A204.1 (cell line): ENCODE measurements around the gene RABEP2.
"Not testable (repeated sequence)": the region's sequence is repeated elsewhere in the genome, so short reads cannot be mapped to it uniquely, and the experiment has no call there.

ENCODE experiments used
- FAIRE-seq: peaks from 2 replicates; lab custom pipeline; 2012; peaks lifted over from hg19 to GRCh38; lab: Jason Lieb, UNC

The RABEP2 gene

DNA sequence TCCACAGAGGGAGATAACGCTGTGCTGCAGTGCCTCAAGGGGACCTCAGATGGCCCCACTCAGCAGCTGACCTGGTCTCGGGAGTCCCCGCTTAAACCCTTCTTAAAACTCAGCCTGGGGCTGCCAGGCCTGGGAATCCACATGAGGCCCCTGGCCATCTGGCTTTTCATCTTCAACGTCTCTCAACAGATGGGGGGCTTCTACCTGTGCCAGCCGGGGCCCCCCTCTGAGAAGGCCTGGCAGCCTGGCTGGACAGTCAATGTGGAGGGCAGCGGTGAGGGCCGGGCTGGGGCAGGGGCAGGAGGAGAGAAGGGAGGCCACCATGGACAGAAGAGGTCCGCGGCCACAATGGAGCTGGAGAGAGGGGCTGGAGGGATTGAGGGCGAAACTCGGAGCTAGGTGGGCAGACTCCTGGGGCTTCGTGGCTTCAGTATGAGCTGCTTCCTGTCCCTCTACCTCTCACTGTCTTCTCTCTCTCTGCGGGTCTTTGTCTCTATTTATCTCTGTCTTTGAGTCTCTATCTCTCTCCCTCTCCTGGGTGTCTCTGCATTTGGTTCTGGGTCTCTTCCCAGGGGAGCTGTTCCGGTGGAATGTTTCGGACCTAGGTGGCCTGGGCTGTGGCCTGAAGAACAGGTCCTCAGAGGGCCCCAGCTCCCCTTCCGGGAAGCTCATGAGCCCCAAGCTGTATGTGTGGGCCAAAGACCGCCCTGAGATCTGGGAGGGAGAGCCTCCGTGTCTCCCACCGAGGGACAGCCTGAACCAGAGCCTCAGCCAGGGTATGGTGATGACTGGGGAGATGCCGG is 7.5 kb upstream of the RABEP2 start:
- FAIRE-seq: no peak

DNA sequence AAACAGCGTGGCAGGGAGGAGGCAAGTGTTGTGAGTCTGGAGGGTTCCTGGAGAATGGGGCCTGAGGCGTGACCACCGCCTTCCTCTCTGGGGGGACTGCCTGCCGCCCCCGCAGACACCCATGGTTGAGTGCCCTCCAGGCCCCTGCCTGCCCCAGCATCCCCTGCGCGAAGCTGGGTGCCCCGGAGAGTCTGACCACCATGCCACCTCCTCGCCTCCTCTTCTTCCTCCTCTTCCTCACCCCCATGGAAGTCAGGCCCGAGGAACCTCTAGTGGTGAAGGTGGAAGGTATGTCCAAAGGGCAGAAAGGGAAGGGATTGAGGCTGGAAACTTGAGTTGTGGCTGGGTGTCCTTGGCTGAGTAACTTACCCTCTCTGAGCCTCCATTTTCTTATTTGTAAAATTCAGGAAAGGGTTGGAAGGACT is 6.8 kb upstream of the RABEP2 start, which contains the start of gene CD19:
Gene CD19 (plus strand): TSS at position 171 of the 425 bp plus-strand sequence. CDS start 30 bp downstream, at position 201.
- no peak for FAIRE-seq

DNA sequence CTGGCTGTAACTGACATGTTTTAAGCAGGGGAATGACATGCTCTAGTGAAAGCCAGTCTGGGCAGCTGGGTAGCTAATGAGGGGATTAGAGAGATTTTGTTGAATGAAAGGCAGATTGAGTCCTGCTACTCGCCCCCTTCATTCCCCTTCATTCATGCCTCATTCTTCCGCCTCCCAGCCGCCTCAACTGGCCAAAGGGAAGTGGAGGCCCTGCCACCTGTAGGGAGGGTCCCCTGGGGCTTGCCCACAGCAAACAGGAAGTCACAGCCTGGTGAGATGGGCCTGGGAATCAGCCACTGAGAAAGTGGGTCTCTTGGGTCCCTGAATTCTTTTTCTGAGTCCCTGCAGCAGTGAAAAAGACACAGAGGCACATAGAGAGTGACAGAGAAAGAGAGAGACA is 5.6 kb upstream of the RABEP2 start:
- FAIRE-seq: no peak

DNA sequence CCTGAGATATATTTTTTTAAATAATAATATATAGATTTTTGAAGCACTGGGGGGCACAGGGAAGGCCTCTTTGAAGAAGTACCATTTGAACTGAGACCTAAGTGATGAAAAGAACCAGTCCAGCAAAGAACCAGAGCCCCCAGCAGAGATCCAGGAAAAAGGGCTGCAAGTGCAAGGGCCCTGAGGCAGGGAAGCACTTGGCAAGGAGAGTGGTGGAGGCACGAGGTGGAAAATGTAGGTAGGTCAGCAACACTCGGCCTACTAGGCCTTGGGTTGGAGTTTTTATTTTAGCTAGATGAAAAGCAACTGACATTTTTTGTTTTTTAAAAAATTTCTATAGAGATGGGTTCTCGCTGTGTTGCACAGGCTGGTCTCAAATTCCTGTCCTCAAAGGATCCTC is 5.2 kb upstream of the RABEP2 start:
- no peak for FAIRE-seq

DNA sequence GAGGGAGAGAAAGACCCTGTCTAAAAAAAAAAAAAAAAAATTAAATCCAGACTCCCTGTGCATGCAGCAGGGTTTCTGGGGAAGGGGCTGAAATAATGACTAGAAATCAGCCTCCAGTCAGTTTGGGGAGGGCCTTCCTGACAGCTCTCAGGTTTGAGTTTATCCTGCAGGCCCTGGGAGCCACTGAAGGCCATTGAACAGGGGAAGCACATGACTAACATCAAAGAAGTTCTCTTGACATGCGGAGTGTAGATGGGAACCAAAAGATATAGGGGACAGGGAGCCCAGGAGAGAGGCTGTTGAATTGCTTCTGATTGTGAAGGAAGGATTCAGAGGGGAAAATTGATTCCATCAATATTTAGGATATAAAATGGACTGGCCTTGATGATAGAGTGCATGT is 2.8 kb upstream of the RABEP2 start:
- no peak for FAIRE-seq

DNA sequence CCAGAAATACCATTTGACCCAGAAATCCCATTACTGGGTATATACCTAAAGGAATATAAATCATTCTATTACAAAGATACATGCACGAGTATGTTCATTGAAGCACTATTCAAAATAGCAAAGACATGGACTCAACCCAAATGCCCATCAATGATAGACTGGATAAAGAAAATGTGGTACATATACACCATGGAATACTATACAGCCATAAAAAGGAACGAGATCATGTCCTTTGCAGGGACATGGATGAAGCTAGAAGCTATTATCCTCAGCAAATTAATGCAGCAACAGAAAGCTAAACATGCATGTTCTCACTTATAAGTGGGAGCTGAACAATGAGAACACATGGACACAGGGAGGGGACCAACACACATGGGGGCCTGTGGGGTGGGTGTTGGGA is 1.2 kb upstream of the RABEP2 start:
- FAIRE-seq: not testable (repeated sequence)

DNA sequence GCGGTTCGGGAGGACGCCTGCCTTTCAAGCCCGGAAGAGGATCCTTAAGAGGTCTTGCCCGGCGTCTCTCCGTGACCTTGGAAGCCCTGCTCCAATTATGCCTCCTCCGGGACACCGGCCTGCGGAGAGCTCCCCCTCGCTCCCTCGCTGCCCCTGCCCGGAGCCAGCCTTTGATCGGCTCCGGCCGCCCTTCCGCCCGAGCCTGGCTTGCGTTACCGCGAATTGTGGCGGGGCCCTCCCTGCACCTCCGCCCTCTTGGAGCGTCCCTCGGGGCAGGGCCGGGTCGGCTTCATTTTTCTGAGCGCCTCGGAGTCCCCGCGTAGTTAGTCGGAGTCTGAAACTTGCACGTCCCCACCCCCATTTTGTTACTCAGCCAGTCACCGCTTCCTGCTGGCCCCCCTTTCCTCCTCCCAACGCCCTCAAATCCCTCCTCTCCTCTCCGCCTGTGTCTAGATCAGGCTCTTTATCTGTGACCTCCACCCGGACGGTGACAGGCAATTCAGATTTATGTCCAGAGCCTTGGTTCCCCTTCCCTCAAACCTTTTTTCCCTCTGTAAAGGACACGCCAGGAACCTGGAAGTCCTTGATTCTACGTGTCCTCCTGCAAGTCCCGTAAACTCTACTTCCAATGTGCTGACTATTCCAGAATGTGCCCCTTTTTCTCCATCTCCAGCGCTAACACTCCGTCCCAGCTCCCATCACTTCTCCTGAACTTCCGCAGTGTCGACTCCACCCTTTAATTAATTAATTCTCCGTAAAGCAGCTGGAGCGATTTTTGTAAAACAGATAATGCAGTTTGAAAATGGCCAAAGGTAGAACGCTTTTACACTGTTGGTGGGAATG is 569 bp upstream of the RABEP2 start:
- FAIRE-seq: no peak

DNA sequence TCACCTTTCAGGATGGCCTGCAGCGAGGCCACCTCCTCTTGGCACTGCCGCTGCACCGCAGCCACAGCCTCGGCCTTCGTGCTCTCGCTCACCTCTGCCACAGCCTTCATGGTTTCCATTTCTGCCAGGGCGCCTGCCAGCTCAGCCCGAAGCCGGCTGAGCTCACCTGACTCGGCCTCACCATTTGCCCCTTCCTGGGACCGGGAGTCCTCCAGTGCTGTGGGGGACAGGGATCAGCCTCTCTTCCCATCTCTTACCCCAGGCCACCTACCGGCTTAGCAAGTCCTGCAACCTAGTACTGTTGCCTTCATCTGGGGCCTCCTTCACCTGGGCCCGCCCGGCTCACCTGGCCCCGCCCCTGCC is 658 bp downstream of the RABEP2 start:
- FAIRE-seq: no peak

DNA sequence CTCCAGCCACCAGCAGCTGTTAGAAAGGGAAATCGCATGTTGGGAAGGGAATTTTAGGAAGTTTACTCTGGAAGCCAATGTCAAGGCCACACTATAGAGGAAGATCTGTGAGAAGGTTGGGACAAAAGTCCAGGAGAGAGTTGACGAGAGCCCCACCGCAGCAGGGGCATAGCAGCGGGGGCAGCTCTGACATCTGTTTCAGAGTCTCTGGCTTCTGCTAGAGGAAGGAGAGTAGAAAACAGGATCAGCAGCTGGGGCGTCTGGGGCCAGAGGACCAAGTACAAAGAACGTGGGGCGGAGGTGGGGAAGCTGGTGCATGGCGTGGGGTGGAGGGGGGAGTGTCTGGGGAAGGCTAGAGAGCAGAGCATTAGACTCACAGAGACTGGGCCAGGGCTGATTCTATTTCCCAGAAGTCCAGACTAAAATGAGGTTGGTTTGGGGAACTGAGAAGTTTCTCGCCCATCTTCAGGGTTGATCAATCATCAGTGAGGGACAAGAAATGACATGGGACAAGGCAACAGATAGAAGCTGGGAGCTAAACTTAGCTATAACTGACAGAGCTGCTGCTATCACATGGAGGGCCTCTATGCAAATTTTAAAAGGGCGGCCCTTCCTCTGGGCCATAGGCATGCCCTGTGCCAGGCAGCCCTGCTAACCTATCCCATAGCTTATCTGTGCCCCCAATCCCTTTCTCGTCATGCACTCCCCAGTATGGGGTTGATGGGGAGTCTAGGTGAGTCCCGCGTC is 1.2 kb downstream of the RABEP2 start:
- FAIRE-seq: no peak

DNA sequence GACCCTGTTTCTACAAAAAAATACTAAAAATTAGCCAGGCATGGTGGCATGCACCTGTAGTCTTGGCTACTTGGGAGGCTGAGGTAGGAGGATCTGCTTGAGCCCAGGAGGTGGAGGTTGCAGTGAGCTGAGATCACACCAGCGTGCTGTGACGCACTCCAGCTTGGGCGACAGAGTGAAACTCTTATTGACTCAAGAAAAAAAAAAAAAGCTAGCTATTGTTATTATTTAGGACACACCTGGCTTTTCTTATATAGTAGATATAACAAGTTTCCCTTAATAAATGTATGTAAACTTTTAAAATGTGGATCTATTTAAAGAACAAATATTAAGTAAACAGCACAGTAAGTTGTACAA is 1.8 kb downstream of the RABEP2 start:
- FAIRE-seq: no peak

DNA sequence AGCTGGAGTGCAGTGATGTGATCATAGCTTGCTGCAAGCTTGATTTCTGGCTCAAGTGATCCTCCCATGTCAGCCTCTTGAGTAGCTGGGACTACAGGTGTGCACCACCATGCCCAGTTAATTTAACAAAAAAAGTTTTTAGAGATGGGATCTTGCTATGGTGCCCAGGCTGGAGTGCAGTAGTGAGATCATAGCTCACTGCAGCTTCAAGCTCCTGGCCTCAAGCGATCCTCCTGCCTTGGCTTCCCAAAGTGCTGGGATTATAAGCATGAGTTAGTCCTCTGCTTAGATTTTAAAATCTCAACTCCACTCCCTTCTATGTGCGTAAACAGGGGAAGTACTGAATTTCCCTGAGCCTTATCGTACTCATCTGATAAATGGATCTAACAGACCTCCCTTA is 6.3 kb downstream of the RABEP2 start:
- no peak for FAIRE-seq

DNA sequence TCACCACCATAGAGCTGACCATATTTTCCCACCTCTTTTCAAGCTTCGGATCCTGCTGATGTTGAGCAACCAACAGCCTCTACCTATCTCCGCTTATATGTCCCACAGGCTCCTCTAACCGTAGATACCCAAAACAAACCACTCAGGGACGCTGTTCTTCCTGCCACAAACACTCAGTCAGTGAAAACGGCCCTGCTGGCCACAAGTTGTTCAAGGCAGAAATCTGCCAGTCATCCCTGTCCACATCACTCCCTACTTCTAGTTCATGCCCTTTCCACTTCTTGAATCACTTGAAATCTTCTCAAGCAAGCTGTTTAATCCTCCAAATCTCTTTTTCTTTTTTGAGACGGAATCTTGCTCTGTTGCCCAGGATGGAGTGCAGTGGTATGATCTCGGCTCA is 7.9 kb downstream of the RABEP2 start:
- FAIRE-seq: no peak

DNA sequence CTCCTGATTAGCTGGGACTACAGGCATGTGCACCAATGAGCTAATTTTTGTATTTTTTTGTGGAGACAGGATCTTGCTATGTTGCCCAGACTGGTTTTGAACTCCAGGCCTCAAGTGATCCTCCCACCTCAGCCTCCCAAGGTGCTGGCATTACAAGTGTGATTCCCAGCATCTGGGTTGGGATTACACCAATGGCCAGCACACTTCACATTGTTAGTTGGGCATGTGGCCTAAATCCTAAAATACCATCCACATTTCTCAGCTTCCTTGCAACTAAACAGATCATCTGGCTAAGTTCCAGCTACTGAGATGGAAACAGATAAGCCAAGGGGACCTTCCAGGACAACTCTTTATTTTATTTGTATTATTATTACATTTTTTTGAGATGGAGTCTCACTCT is 9.9 kb downstream of the RABEP2 start:
- no peak for FAIRE-seq

DNA sequence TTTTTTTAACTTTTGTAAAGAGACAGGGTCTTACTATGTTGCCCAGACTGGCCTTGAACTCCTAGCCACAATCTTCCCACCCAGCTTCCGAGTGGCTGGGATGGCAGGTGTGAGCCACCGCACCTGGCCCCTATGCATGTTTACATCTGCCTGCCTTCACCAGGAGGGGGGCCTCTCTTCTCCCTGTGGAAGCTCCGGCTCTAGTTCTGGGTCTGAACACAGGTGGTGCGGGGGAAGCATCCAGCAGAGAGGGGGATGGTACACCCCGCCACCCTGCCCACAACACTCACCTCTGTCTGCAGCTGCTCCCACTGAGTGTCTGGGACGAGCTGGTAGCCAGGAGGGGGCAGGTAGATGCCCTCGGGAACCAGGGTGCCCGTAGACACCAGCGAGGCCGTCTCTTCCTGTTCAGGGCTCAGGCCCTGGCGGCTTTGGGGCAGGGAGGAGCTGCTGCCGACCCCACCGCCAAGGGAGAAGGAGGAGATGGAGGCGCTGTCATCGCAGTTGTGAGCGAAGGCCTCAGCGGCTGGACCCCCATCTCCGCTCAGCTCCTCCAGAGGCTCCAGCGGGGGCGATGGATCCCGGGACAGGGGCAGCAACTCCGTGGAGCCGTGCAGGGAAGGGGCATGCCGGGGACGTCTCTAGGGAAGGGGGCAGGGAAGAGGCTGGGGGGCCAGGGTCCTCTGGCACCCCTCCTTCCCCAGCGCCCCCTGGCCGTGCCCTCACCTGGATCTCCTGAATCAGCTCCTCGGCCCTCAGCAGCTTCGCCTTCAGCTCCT is 10.9 kb downstream of the RABEP2 start:
- no peak for FAIRE-seq

DNA sequence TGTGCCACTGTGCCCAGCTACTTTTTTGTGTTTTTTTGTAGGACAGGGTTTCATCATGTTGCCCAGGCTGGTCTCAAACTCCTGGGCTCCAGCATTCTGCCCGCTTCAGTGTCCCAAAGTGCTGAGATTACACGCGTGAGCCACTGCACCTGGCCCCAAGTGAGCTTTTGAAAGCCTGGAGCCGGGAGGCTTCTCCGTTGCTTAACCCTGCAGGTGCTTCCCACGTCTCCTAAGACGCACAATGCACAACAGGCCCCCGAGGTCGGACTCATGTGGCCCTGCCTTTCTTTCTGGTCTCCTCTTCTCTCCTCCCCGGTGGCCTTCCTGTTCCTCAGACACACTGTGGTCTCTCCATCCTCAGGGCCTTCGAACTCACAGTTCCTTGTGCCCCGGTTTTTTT is 12.5 kb downstream of the RABEP2 start:
- no peak for FAIRE-seq

DNA sequence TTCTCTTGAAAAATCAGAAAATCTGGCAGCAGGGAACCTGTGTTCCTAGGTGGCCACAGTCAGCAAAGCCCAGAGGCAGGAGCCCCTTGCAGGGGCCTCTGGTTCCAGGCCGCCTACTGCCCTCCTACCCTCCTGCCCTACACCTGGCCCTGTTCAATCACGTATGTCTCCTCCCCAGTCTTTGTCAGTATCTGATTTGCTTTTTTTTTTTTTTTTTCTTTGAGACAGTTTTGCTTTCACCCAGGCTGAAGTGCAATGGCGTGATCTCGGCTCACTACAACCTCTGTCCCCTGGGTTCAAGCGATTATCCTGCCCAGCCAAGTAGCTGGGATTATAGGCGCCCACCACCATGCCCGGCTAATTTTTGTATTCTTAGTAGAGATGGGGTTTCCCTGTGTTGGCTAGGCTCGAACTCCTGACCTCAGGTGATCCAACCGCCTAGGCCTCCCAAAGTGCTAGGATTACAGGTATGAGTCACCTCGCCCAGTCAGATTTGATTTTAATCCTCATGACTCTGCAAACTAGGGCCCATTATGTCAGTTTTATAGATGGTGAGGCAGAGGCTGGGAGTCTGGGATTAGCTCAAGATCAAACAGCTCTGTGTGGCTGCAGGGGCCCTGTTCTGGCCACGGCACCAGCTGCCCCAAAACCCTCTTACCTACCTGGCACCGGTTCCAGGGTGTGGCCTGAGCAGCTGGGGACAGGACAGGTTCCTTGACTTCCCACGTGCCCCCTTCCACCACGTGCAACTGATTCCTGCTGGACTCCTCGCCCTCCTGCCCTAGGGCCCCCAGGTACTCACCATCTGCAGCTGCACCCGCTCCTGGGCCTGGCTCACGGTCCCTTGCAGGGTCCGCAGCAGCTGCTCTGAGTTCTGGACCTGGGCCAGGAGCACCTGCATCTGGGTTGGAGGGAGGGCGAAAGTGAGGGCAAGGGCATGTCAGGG is 14.7 kb downstream of the RABEP2 start:
- FAIRE-seq: no peak

DNA sequence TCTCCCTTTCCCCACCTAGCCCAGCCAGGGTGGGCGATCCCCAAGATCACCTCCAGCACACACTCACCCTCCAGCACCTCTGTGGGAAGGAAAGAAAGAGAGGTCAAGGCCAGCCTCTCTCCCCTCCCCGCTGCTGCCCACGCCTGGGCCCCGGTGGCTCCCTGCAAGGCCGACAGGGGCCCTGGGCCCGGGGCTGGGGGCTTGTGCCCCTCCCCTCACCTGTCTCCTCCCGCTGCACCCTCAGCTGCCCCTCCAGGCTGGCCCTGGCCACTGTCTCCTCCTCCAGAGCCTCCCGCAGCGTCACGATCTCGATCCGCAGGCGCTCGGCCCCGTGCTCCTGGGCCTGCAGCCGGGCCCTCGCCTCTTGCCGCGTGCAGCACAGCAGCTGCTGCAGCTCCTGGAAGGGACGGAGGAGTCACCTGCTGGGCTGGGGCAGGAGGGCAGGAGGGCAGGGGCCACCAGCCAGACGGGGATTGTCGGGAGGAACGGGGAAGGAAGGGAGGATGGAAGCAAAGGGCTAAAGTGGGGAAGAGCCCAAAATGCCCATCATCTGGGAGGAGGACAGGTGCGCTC is 19.2 kb downstream of the RABEP2 start:
- no peak for FAIRE-seq

DNA sequence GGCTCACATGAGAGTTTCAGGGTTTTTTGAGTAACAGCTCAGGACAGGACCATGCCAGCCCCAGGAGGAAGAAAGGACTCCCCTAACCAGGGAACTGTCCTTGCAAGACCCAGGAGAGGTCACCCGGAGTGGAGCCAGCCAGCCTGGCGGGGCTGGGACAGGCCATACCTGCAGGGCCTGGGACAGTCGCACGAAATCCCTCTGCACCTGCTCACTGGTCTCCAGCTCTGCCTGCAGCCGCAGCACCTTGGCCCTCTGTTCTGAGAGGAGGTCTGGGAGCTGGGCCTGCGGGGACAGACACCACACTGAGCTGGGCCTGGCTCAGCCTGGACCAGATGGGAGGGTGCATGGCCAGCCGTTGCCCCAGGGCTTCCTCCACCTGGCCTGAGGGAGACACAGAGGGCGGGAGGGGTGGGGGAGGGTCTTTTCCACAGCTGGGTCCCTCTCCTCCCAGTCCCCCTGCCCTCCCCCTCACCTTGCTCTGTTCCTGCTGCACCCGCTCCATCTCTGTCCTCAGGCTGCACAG is 19.7 kb downstream of the RABEP2 start:
- FAIRE-seq: no peak

DNA sequence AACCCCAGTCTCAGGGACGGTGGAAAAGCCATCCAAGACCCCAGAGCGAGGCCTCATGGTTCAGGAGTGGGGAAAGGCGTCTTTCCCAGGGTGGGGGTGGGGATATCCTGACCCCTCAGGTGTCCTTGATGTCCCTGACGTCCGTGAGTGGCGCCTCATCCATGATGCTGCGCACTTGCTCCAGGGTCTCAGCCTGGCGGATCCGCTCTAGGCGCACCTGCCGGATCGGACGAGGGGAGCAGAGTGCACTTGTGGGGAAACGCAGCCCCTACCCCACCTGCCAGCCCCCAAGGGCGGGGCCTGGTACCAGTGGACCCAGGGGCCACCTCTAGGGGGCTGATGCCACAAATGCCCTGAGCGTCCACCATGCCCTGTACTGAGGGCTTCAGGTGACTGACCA is 20.2 kb downstream of the RABEP2 start:
- FAIRE-seq: no peak

DNA sequence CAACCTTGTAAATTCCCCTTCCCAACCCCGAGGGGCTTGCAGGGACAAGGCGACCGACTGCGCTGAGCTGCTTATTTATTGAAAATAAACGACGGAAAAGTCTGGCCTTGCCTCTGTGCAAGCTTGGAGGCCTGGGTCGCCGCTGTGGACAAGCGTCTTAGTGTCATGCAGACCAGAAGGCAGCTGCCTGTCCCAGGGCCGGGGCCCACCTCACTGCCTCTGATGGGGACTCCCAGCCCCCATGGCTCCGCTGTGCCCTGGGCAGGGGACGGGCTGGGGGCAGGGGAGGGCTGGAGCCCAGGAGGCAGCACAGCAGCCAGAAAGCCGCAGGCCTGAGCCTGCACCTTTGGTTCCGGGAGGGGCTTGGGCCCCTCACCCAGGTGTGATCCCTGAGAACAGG is 20.7 kb downstream of the RABEP2 start:
- no peak for FAIRE-seq
